ENCODE measurements around the gene SFTPB. TPM values are rescaled to one million over a fixed set of nuclear protein-coding genes. Genes with fewer than 3 reads are reported as not detected.

SFTPB gene
- total RNA-seq, 2 experiments from 2014 or later: not detected

DNA sequence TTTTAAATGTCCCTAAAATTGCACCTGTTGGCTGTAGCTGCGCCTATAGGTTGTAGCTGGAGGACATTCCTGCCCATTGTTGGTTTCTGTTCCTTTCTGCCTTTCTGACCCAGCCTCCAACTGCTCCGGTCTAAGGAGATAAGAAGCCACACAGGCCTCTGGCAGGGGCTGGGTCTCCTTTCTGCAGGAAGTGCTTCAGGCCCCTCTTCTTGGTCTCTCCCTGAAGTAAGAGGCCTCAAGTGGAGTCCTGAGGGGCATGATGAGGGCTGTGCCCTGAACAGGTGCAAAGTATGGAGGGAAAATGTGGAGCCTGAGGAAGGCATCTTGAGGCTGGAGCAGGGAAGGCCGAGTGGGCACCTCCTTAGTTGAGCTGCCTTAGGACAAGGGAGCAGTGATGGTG lies 10.4 kb upstream of the SFTPB start:
- ChIA-PET POLR2A (no interaction called here), CTCF (ENCODE audit: unreplicated experiment) (no interaction called here)
- no TSS peak for BruUV-seq (replicated peaks)
- Histone ChIP-seq H3K27ac (ENCODE audit: low read depth, low read length, poor library complexity, severe bottlenecking) (no peak overlapping the region), H2AFZ (ENCODE audit: low read length) (no peak overlapping the region), H3K36me3 (ENCODE audit: insufficient read depth, low read length) (no peaks in the 10 kb centered on the region), H3K9me2 (ENCODE audit: insufficient read depth, low read length) (no peaks in the 10 kb centered on the region), H3K4me2 (ENCODE audit: low read length) (no peak overlapping the region), H3K79me2 (ENCODE audit: insufficient read depth, low read depth, low read length) (no peaks in the 10 kb centered on the region), H3K4me1 (ENCODE audit: insufficient read depth, low read length, poor library complexity, severe bottlenecking) (no peaks in the 10 kb centered on the region), H3K4me3 (ENCODE audit: low read depth, low read length, poor library complexity, severe bottlenecking) (no peak overlapping the region), H3K9me3 (ENCODE audit: low read length) (no peaks in the 10 kb centered on the region), H4K20me1 (ENCODE audit: insufficient read depth, low read length) (no peaks in the 10 kb centered on the region)
- TF ChIP-seq, protein P1, sequence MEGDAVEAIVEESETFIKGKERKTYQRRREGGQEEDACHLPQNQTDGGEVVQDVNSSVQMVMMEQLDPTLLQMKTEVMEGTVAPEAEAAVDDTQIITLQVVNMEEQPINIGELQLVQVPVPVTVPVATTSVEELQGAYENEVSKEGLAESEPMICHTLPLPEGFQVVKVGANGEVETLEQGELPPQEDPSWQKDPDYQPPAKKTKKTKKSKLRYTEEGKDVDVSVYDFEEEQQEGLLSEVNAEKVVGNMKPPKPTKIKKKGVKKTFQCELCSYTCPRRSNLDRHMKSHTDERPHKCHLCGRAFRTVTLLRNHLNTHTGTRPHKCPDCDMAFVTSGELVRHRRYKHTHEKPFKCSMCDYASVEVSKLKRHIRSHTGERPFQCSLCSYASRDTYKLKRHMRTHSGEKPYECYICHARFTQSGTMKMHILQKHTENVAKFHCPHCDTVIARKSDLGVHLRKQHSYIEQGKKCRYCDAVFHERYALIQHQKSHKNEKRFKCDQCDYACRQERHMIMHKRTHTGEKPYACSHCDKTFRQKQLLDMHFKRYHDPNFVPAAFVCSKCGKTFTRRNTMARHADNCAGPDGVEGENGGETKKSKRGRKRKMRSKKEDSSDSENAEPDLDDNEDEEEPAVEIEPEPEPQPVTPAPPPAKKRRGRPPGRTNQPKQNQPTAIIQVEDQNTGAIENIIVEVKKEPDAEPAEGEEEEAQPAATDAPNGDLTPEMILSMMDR (conservative IDR thresholded peaks at IDR 0.05; ENCODE audit: low read length): no peak
- no peak for TF ChIP-seq EZH2phosphoT487 (IDR thresholded peaks at IDR 0.05; ENCODE audit: borderline replicate concordance, low read depth, low read length)
- DNase-seq (ENCODE audit: low spot score): no peak
- intact Hi-C loops (cut with micrococcal nuclease; ENCODE audit: unreplicated experiment): loop anchor here (2.0 kb wide), 1 partner anchor 28 kb away; no protein-coding TSS in a partner anchor

GRCh38 chr2:85675866-85676548 lies 8.0 kb upstream of the SFTPB start:
- Histone ChIP-seq H3K9me3 (ENCODE audit: low read length) (no peaks in the 10 kb centered on the region), H3K4me3 (ENCODE audit: low read depth, low read length, poor library complexity, severe bottlenecking) (no peak overlapping the region), H3K36me3 (ENCODE audit: insufficient read depth, low read length) (no peaks in the 10 kb centered on the region), H3K9me2 (ENCODE audit: insufficient read depth, low read length) (no peaks in the 10 kb centered on the region), H2AFZ (ENCODE audit: low read length) (no peak overlapping the region), H4K20me1 (ENCODE audit: insufficient read depth, low read length) (no peaks in the 10 kb centered on the region), H3K79me2 (ENCODE audit: insufficient read depth, low read depth, low read length) (no peaks in the 10 kb centered on the region), H3K4me2 (ENCODE audit: low read length) (no peak overlapping the region), H3K27ac (ENCODE audit: low read depth, low read length, poor library complexity, severe bottlenecking) (no peak overlapping the region), H3K4me1 (ENCODE audit: insufficient read depth, low read length, poor library complexity, severe bottlenecking) (no peaks in the 10 kb centered on the region)
- DNase-seq (ENCODE audit: low spot score): no peak
- ChIA-PET CTCF (ENCODE audit: unreplicated experiment) (no interaction called here), POLR2A (no interaction called here)
- no TSS peak for BruUV-seq (replicated peaks)
- intact Hi-C loops (cut with micrococcal nuclease; ENCODE audit: unreplicated experiment): no loop called here
- no peak for TF ChIP-seq EZH2phosphoT487 (IDR thresholded peaks at IDR 0.05; ENCODE audit: borderline replicate concordance, low read depth, low read length)
- TF ChIP-seq, protein P1 (conservative IDR thresholded peaks at IDR 0.05; ENCODE audit: low read length): no peak

DNA sequence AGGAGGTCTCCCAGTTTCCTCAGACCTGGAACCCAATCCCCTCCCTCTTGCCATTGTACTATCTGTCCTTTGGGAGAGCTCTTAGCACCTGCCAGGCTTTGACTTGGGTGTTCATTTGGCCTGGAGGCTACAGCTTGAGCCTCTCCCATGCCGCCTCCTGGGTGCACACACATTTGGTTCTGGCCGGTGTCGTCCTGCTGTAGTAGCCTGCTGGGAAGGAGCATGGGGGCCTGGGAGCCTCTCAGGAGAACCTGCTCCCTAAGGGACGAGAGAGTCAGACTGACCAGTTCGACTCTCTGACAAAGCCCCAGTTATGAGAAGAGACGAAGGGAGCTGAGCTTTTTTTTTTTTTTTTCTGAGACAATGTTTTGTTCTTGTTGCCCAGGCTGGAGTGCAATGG lies 7.4 kb upstream of the SFTPB start:
- intact Hi-C loops (cut with micrococcal nuclease; ENCODE audit: unreplicated experiment): no loop called here
- ChIA-PET CTCF (ENCODE audit: unreplicated experiment) (no interaction called here), POLR2A (no interaction called here)
- H2AFZ ChIP-seq (ENCODE audit: low read length): no peak overlapping the region
- no peaks in the 10 kb centered on the region for H3K9me2 ChIP-seq (ENCODE audit: insufficient read depth, low read length)
- H4K20me1 ChIP-seq (ENCODE audit: insufficient read depth, low read length): no peaks in the 10 kb centered on the region
- no peaks in the 10 kb centered on the region for H3K36me3 ChIP-seq (ENCODE audit: insufficient read depth, low read length)
- no peak overlapping the region for H3K4me2 ChIP-seq (ENCODE audit: low read length)
- no peak for TF ChIP-seq EZH2phosphoT487 (IDR thresholded peaks at IDR 0.05; ENCODE audit: borderline replicate concordance, low read depth, low read length)
- TF ChIP-seq, protein P1 (conservative IDR thresholded peaks at IDR 0.05; ENCODE audit: low read length): no peak
- no peak overlapping the region for H3K27ac ChIP-seq (ENCODE audit: low read depth, low read length, poor library complexity, severe bottlenecking)
- H3K9me3 ChIP-seq (ENCODE audit: low read length): no peaks in the 10 kb centered on the region
- no peaks in the 10 kb centered on the region for H3K4me1 ChIP-seq (ENCODE audit: insufficient read depth, low read length, poor library complexity, severe bottlenecking)
- no peak overlapping the region for H3K4me3 ChIP-seq (ENCODE audit: low read depth, low read length, poor library complexity, severe bottlenecking)
- BruUV-seq (replicated peaks): no TSS peak
- H3K79me2 ChIP-seq (ENCODE audit: insufficient read depth, low read depth, low read length): no peaks in the 10 kb centered on the region
- DNase-seq (ENCODE audit: low spot score): no peak
